K562 (cell line): ENCODE results near the gene ELMO3. TPM values are rescaled to one million over a fixed set of nuclear protein-coding genes. Genes with fewer than 3 reads are reported as not detected.

Experiments used
- ATF1 ChIP-seq, 2 experiments: fragments of 450-650 bp in 1 of 2; IDR thresholded peaks; 2 replicates each; pipeline ENCODE4 v1.6.1; 2016; ENCODE audit warnings: missing compliant biosample characterization in 1 of 2, missing genetic modification characterization in 1 of 2
- BDP1 ChIP-seq: IDR thresholded peaks from 3 replicates; pipeline ENCODE4 v1.6.1; 2011; ENCODE audit not compliant: insufficient read length, insufficient read depth
- HMG20A ChIP-seq: fragments of 450-650 bp; formaldehyde crosslinking; conservative IDR thresholded peaks from 2 replicates; pipeline ENCODE4 v1.4.0; 2020; ENCODE audit warnings: mild to moderate bottlenecking, mixed read lengths
- HNRNPL ChIP-seq: fragments of 200-400 bp; formaldehyde crosslinking; IDR thresholded peaks from 2 replicates; pipeline ENCODE4 v1.6.1; 2017; ENCODE audit warnings: low read depth, mild to moderate bottlenecking, low read length
- HNRNPUL1 ChIP-seq: fragments of 200-400 bp; formaldehyde crosslinking; IDR thresholded peaks from 2 replicates; pipeline ENCODE4 v1.6.1; 2017; ENCODE audit warnings: low read length
- JUNB ChIP-seq: fragments of 450-650 bp; formaldehyde crosslinking; conservative IDR thresholded peaks from 2 replicates; pipeline ENCODE4 v1.4.0; 2020; ENCODE audit warnings: mild to moderate bottlenecking
- LARP7 ChIP-seq: fragments of 450-650 bp; IDR thresholded peaks from 2 replicates; pipeline ENCODE4 v1.6.1; 2016
- NCOA1 ChIP-seq: fragments of 450-650 bp; IDR thresholded peaks from 2 replicates; pipeline ENCODE4 v1.6.1; 2016; ENCODE audit warnings: low read depth
- NELFE ChIP-seq: IDR thresholded peaks from 2 replicates; pipeline ENCODE4 v1.6.1; 2011; ENCODE audit warnings: mild to moderate bottlenecking; ENCODE audit not compliant: insufficient read depth, insufficient read length
- NUFIP1 ChIP-seq: fragments of 450-650 bp; IDR thresholded peaks from 2 replicates; pipeline ENCODE4 v1.6.1; 2018; ENCODE audit not compliant: partially characterized antibody
- PCBP2 ChIP-seq: fragments of 200-400 bp; formaldehyde crosslinking; IDR thresholded peaks from 2 replicates; pipeline ENCODE4 v1.6.1; 2018; ENCODE audit warnings: low read length, low read depth, mild to moderate bottlenecking, moderate library complexity; ENCODE audit not compliant: poor library complexity, severe bottlenecking
- RBM14 ChIP-seq: fragments of 200-400 bp; formaldehyde crosslinking; IDR thresholded peaks from 2 replicates; pipeline ENCODE4 v1.6.1; 2018; ENCODE audit warnings: low read depth, mild to moderate bottlenecking, low read length, moderate library complexity, borderline replicate concordance; ENCODE audit not compliant: insufficient read depth
- TAF7 ChIP-seq: fragments of 450-650 bp; IDR thresholded peaks from 2 replicates; pipeline ENCODE4 v1.6.1; 2016; ENCODE audit warnings: missing genetic modification characterization, missing compliant biosample characterization
- TEAD2 ChIP-seq: fragments of 450-650 bp; IDR thresholded peaks from 2 replicates; pipeline ENCODE4 v1.6.1; 2016; ENCODE audit warnings: missing genetic modification characterization, control low read depth, missing compliant biosample characterization
- TFAM ChIP-seq: fragments of 250-450 bp; sonication (Bioruptor Pico); conservative IDR thresholded peaks from 2 replicates; pipeline ENCODE4 v1.5.0; 2021; ENCODE audit warnings: mild to moderate bottlenecking, moderate library complexity
- ZBTB1 ChIP-seq: sonication (generic); formaldehyde crosslinking; IDR thresholded peaks from 2 replicates; pipeline ENCODE4 v1.8.1; 2023; ENCODE audit warnings: missing genetic modification reagents, low read depth, mild to moderate bottlenecking, borderline replicate concordance
- ZNF253 ChIP-seq: fragments of 250-450 bp; sonication (Bioruptor Pico); conservative IDR thresholded peaks from 2 replicates; pipeline ENCODE4 v1.6.1; 2021; ENCODE audit warnings: mild to moderate bottlenecking
- polyA plus RNA-seq, 8 experiments: library from polyadenylated mRNA; depleted of rRNA in 4 of 8; stranded (reverse) in 5 of 8; unstranded in 3 of 8; fragments of >200 nt; fragmentation: Nextera tagmentation in 2 of 8; fragmentation: Illumina TruSeq in 1 of 8; extraction: Ambion mirVana in 2 of 8; extraction: Trizol in 1 of 8; gene quantifications; 2 replicates each; pipeline versions ENCODE4 v1.2.1 to v1.2.3, GENCODE V29; 2011 to 2014; ENCODE audit warnings: inconsistent platforms in 1 of 8, missing spikeins in 1 of 8
- total RNA-seq, 7 experiments: library from RNA; depleted of rRNA in 6 of 7; stranded (reverse); fragments of >200 nt in 6 of 7; fragmentation: Illumina TruSeq in 2 of 7; extraction: Trizol in 2 of 7; gene quantifications; 2 replicates each; pipeline versions ENCODE4 v1.2.1 to v1.2.3, GENCODE V29; 2011 to 2021; ENCODE audit warnings: low replicate concordance in 1 of 7
- TF ChIP-seq, protein P1 (sequence below), 2 experiments: fragments of 450-650 bp; formaldehyde crosslinking in 1 of 2; IDR thresholded peaks; 2 replicates each; pipeline versions ENCODE4 v1.4.0 to v1.6.1; 2014 to 2020; ENCODE audit warnings: mild to moderate bottlenecking in 2 of 2, borderline replicate concordance in 1 of 2, low read depth in 1 of 2
- TF ChIP-seq, protein P2 (sequence below): sonication (generic); formaldehyde crosslinking; IDR thresholded peaks from 2 replicates; pipeline ENCODE4 v1.8.0; 2022; ENCODE audit warnings: missing genetic modification reagents, mild to moderate bottlenecking, borderline replicate concordance
- TF ChIP-seq, protein P3 (sequence below): sonication (generic); formaldehyde crosslinking; IDR thresholded peaks from 2 replicates; pipeline ENCODE4 v1.9.0; 2022; ENCODE audit warnings: mild to moderate bottlenecking, missing genetic modification reagents

ELMO3 gene
- total and polyA plus RNA-seq, 9 of the 15 experiments (the other 6 are each of a cell fraction or from before 2014, with no cell fraction given): 0.04 to 5.1 (median 1.5) TPM

- TF ChIP-seq TFAM (CRISPR knock-in tag) (no peak), ATF1 (CRISPR knock-in tag; IDR thresholded peaks at IDR 0.05) (no peak), ATF1 (tag; IDR thresholded peaks at IDR 0.05) (no peak; the same call in 1 of the 2 replicates), ZBTB1 (CRISPR knock-in tag) (peak; percentile 50; the same call in 1 of the 2 replicates), HMG20A (no peak), ZNF253 (CRISPR knock-in tag) (no peak), RBM14 (no peak), JUNB (CRISPR knock-in tag) (no peak), BDP1 (no peak), NCOA1 (peak; percentile 84; the same call in 1 of the 2 replicates), TEAD2 (no peak), PCBP2 (no peak), LARP7 (no peak), HNRNPL (no peak), NUFIP1 (no peak), TAF7 (tag) (no peak), NELFE (no peak), HNRNPUL1 (no peak)
- TF ChIP-seq, protein P1, sequence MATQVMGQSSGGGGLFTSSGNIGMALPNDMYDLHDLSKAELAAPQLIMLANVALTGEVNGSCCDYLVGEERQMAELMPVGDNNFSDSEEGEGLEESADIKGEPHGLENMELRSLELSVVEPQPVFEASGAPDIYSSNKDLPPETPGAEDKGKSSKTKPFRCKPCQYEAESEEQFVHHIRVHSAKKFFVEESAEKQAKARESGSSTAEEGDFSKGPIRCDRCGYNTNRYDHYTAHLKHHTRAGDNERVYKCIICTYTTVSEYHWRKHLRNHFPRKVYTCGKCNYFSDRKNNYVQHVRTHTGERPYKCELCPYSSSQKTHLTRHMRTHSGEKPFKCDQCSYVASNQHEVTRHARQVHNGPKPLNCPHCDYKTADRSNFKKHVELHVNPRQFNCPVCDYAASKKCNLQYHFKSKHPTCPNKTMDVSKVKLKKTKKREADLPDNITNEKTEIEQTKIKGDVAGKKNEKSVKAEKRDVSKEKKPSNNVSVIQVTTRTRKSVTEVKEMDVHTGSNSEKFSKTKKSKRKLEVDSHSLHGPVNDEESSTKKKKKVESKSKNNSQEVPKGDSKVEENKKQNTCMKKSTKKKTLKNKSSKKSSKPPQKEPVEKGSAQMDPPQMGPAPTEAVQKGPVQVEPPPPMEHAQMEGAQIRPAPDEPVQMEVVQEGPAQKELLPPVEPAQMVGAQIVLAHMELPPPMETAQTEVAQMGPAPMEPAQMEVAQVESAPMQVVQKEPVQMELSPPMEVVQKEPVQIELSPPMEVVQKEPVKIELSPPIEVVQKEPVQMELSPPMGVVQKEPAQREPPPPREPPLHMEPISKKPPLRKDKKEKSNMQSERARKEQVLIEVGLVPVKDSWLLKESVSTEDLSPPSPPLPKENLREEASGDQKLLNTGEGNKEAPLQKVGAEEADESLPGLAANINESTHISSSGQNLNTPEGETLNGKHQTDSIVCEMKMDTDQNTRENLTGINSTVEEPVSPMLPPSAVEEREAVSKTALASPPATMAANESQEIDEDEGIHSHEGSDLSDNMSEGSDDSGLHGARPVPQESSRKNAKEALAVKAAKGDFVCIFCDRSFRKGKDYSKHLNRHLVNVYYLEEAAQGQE (IDR thresholded peaks at IDR 0.05; ENCODE audit: borderline replicate concordance): peak; percentile 100
- TF ChIP-seq, protein P1 (CRISPR knock-in tag; IDR thresholded peaks at IDR 0.05; ENCODE audit: low read depth): peak; percentile 99
- TF ChIP-seq, protein P2, sequence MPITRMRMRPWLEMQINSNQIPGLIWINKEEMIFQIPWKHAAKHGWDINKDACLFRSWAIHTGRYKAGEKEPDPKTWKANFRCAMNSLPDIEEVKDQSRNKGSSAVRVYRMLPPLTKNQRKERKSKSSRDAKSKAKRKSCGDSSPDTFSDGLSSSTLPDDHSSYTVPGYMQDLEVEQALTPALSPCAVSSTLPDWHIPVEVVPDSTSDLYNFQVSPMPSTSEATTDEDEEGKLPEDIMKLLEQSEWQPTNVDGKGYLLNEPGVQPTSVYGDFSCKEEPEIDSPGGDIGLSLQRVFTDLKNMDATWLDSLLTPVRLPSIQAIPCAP: 0 out of 2 replicates have a peak, but pooled peaks have one; percentile 72
- TF ChIP-seq, protein P3, sequence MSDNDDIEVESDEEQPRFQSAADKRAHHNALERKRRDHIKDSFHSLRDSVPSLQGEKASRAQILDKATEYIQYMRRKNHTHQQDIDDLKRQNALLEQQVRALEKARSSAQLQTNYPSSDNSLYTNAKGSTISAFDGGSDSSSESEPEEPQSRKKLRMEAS (CRISPR knock-in tag): peak; percentile 95
Observed at GRCh38 chr16:67184995-67185650, 13.8 kb upstream of the ELMO3 start (continued).
